22Rv1 (cell line): ENCODE results near the gene SUN3.

Source experiments
- CTCF ChIP-seq: fragments of 450-650 bp; IDR thresholded peaks from 2 replicates; pipeline ENCODE4 v1.5.1; 2017; ENCODE audit warnings: mild to moderate bottlenecking
- ZFX ChIP-seq: fragments of 450-650 bp; IDR thresholded peaks from 2 replicates; pipeline ENCODE4 v1.6.1; 2017; ENCODE audit warnings: antibody characterized with exemption, borderline replicate concordance

DNA sequence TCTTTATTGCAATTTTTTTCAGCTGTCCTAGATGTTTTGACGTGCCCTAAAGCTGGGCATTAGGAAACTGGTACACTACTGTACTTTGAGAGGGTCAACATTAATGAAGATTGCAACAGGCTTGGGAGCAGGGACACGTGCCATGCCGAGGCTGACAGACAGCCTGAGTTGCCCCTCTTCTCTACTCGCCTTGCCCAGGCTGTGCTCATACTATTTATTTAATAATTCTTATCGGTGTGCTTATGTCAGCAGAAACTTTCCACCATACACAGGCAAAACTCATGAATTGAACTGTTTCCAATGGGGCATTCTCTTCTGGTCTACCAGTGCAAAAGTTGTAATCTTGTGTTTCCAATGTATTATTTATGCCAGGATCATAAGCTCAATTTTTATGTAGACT, 30.8 kb upstream of the SUN3 start:
- TF ChIP-seq CTCF (no peak), ZFX (no peak)
